ENCODE measurements around the gene GNRHR. TPM values are rescaled to one million over a fixed set of nuclear protein-coding genes. Genes with fewer than 3 reads are reported as not detected.
A peak's percentile ranks its signal among the peaks of the same experiment; 100 is the strongest.

The GNRHR gene
- total and polyA plus RNA-seq, 2 experiments from 2014 or later: 0.10 TPM; not detected in 1

- Mint-ChIP-seq H3K27me3 (ENCODE audit: insufficient read depth, low read depth, poor library complexity) (peaks cover 2% of the 10 kb centered on the region), H3K36me3 (ENCODE audit: low read depth) (peaks cover 34% of the 10 kb centered on the region), H3K9me3 (peaks cover 3% of the 10 kb centered on the region; the same call in 1 of the 3 replicates), H3K27ac (peak overlapping the region; percentile 64; the same call in 1 of the 2 replicates), H3K4me1 (peaks cover 25% of the 10 kb centered on the region), H3K4me3 (no peak overlapping the region)
- H3K9me2 ChIP-seq (ENCODE audit: insufficient read depth): peaks cover 12% of the 10 kb centered on the region; the same call in 1 of the 2 replicates
- TF ChIP-seq EZH2 (IDR thresholded peaks at IDR 0.05; ENCODE audit: low read depth, unreplicated experiment) (no peak), POLR2AphosphoS5 (IDR thresholded peaks at IDR 0.05; ENCODE audit: low read depth) (no peak), ZNF462 (CRISPR knock-in tag; IDR thresholded peaks at IDR 0.05) (no peak)
- TF ChIP-seq, protein P1, sequence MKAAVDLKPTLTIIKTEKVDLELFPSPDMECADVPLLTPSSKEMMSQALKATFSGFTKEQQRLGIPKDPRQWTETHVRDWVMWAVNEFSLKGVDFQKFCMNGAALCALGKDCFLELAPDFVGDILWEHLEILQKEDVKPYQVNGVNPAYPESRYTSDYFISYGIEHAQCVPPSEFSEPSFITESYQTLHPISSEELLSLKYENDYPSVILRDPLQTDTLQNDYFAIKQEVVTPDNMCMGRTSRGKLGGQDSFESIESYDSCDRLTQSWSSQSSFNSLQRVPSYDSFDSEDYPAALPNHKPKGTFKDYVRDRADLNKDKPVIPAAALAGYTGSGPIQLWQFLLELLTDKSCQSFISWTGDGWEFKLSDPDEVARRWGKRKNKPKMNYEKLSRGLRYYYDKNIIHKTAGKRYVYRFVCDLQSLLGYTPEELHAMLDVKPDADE (IDR thresholded peaks at IDR 0.05): no peak
- H4K20me1 ChIP-seq (replicated peaks; ENCODE audit: insufficient read depth): no peaks in the 10 kb centered on the region
- no peaks in the 10 kb centered on the region for H3F3A ChIP-seq (replicated peaks; ENCODE audit: low read depth)
- peak overlapping the region; percentile 66 for H3K27ac ChIP-seq (ENCODE audit: low read depth)
- DNase-seq (ENCODE audit: low spot score) (no peak), ATAC-seq (no peak)
- H3K4me1 ChIP-seq (ENCODE audit: insufficient read depth): no peaks in the 10 kb centered on the region
- no peaks in the 10 kb centered on the region for H3K79me2 ChIP-seq (replicated peaks; ENCODE audit: insufficient read depth)
- no peak overlapping the region for H3K4me3 ChIP-seq
- H3K4me2 ChIP-seq: no peak overlapping the region
- H2AFZ ChIP-seq: no peak overlapping the region
- H3K36me3 ChIP-seq (ENCODE audit: insufficient read depth): no peaks in the 10 kb centered on the region
- no peaks in the 10 kb centered on the region for H3K27me3 ChIP-seq (ENCODE audit: insufficient read depth)
Measured at GRCh38 chr4:67721315-67721769, 32.8 kb downstream of the GNRHR start.

All from GM23338 (cell line).